Measurements from ENCODE around the gene TGFBR3. TPM values are rescaled to one million over a fixed set of nuclear protein-coding genes. Genes with fewer than 3 reads are reported as not detected.

Gene TGFBR3
- total and polyA plus RNA-seq, 2 of the 8 experiments (the other 6 are each of a cell fraction or from before 2014, with no cell fraction given): 2.0 to 6.1 TPM

GRCh38 chr1:91851130-91852010 is 34.6 kb downstream of the TGFBR3 start:
- H2BK15ac ChIP-seq (ENCODE audit: low read length): no peak overlapping the region
- WGBS, 2 experiments (ENCODE audit: extremely low coverage in 1 of 2, insufficient coverage in 1 of 2, insufficient read length in 1 of 2, insufficient replicate concordance in 2 of 2, low coverage in 1 of 2, low lambda C conversion rate in 2 of 2, missing lambda C conversion rate in 1 of 2): 89% methylated on average over 13 of the region's 13 CpGs; no CpG with 5 or more reads in 1 of the 2 experiments
- H3K79me2 ChIP-seq (ENCODE audit: control insufficient read depth in 1 of 2, insufficient read depth in 2 of 2, low read length in 2 of 2): no peaks in the 10 kb centered on the region
- ChIA-PET POLR2A (ENCODE audit: partially characterized antibody) (no interaction called here), CTCF (ENCODE audit: partially characterized antibody) (interaction anchor here (0.8 to 1.0 kb wide), 2 partner anchors 9 to 21 kb away, joined by 3 read pairs; no protein-coding TSS in a partner anchor)
- no peak overlapping the region for H2BK5ac ChIP-seq (ENCODE audit: low read depth, low read length)
- no peak overlapping the region for H3K14ac ChIP-seq (ENCODE audit: insufficient read length)
- H3K27me3 ChIP-seq (replicated peaks in 1 of 4; ENCODE audit: control insufficient read depth in 3 of 4, extremely low read depth in 1 of 4, insufficient read depth in 3 of 4, low read length in 3 of 4): no peaks in the 10 kb centered on the region
- no peak overlapping the region; the same call in 1 of the 2 replicates for H4K8ac ChIP-seq (ENCODE audit: extremely low read depth, insufficient read depth, low read length)
- H3K4ac ChIP-seq (replicated peaks; ENCODE audit: insufficient read length, low read depth, low read length): no peak overlapping the region
- H3K4me3 ChIP-seq (ENCODE audit: extremely low read depth in 1 of 4, insufficient read depth in 2 of 4, low read depth in 3 of 4, low read length in 4 of 4): no peak overlapping the region
- no peak overlapping the region for H3K9ac ChIP-seq (replicated peaks in 1 of 4; ENCODE audit: extremely low read depth in 1 of 4, low read depth in 3 of 4, low read length in 3 of 4)
- no peak overlapping the region for H3K18ac ChIP-seq (ENCODE audit: extremely low read depth, low read length)
- H3K56ac ChIP-seq (replicated peaks; ENCODE audit: insufficient read length, low read depth, low read length): no peak overlapping the region
- FAIRE-seq: no peak
- no peaks in the 10 kb centered on the region for H3K79me1 ChIP-seq (ENCODE audit: low read depth, low read length)
- no peaks in the 10 kb centered on the region for H4K20me1 ChIP-seq (replicated peaks in 1 of 2; ENCODE audit: control insufficient read depth in 1 of 2, insufficient read depth in 2 of 2, low read length in 2 of 2)
- H2BK120ac ChIP-seq (replicated peaks; ENCODE audit: low read depth, low read length): no peak overlapping the region
- H2BK12ac ChIP-seq (ENCODE audit: low read depth, low read length): no peak overlapping the region
- no peak overlapping the region for H2AK5ac ChIP-seq (ENCODE audit: low read depth, low read length)
- no peak overlapping the region for H2AFZ ChIP-seq (ENCODE audit: low read length)
- no peaks in the 10 kb centered on the region for H3K36me3 ChIP-seq (ENCODE audit: control insufficient read depth in 2 of 4, insufficient read depth in 4 of 4, low read length in 3 of 4)
- H3K23me2 ChIP-seq (ENCODE audit: low read depth, low read length): no peaks in the 10 kb centered on the region
- no peak for DNase-seq (ENCODE audit: low read depth in 1 of 2, low spot score in 2 of 2)
- H3K9me3 ChIP-seq (ENCODE audit: insufficient read depth in 2 of 2, low read depth in 1 of 2, low read length in 1 of 2): no peaks in the 10 kb centered on the region
- no peak overlapping the region for H4K5ac ChIP-seq (ENCODE audit: insufficient read length, low read depth, low read length)
- H4K91ac ChIP-seq (replicated peaks; ENCODE audit: insufficient read length, low read length): no peak overlapping the region
- no peak overlapping the region for H2BK20ac ChIP-seq (ENCODE audit: low read length)
- H3K4me1 ChIP-seq (replicated peaks in 1 of 4; ENCODE audit: control insufficient read depth in 3 of 4, insufficient read depth in 4 of 4, low read length in 3 of 4): no peaks in the 10 kb centered on the region; a peak in 1 of 7 replicates
- H3K4me2 ChIP-seq (ENCODE audit: insufficient read depth in 1 of 2, low read depth in 2 of 2, low read length in 2 of 2): no peak overlapping the region
- no peak overlapping the region for H3K27ac ChIP-seq (ENCODE audit: low read depth, low read length)
- no peak overlapping the region for H3K23ac ChIP-seq (ENCODE audit: insufficient read length)
- TF ChIP-seq FOSL1 (IDR thresholded peaks at IDR 0.05; ENCODE audit: insufficient read depth, low read depth, low read length) (no peak), GABPA (IDR thresholded peaks at IDR 0.05; ENCODE audit: borderline replicate concordance, insufficient read depth, low read length) (no peak), SP1 (IDR thresholded peaks at IDR 0.05; ENCODE audit: low read depth, low read length) (no peak), SP2 (IDR thresholded peaks at IDR 0.05; ENCODE audit: low read length) (no peak), TCF12 (IDR thresholded peaks at IDR 0.05; ENCODE audit: low read depth, low read length) (no peak), SUZ12 (IDR thresholded peaks at IDR 0.05; ENCODE audit: low read length) (no peak), CEBPB (IDR thresholded peaks at IDR 0.05; ENCODE audit: low read depth, low read length) (no peak), EGR1 (IDR thresholded peaks at IDR 0.05; ENCODE audit: borderline replicate concordance, low read depth, low read length) (no peak), ATF2 (IDR thresholded peaks at IDR 0.05; ENCODE audit: low read length) (no peak), SRF (IDR thresholded peaks at IDR 0.05; ENCODE audit: low read depth, low read length) (no peak), SIN3A (conservative IDR thresholded peaks at IDR 0.05 in 1 of 2, IDR thresholded peaks at IDR 0.05 in 1 of 2; ENCODE audit: low read depth in 1 of 2, low read length in 2 of 2) (no peak)

Measured in H1 (cell line).